ENCODE data around the gene MVB12B.

Gene MVB12B

GRCh38 chr9:126393876-126394275 is 67.2 kb downstream of the MVB12B start:
- Histone ChIP-seq H3K79me2 (ENCODE audit: control insufficient read depth, insufficient read depth, low read length, poor library complexity) (no peaks in the 10 kb centered on the region), H3K18ac (ENCODE audit: low read length) (no peak overlapping the region), H2BK120ac (ENCODE audit: insufficient read depth, low read length, poor library complexity) (no peak overlapping the region), H3K4me3 (ENCODE audit: low read depth, low read length) (no peak overlapping the region), H3K4me1 (ENCODE audit: control insufficient read depth in 1 of 2, insufficient read depth in 2 of 2, low read length in 2 of 2) (peaks cover 1 to 4% of the 10 kb centered on the region in 2 experiments), H2BK12ac (ENCODE audit: low read length) (no peak overlapping the region), H4K12ac (ENCODE audit: low read depth, low read length) (no peak overlapping the region), H4K91ac (ENCODE audit: low read depth, low read length) (no peak overlapping the region), H3K4ac (ENCODE audit: low read depth, low read length) (no peak overlapping the region), H4K8ac (ENCODE audit: low read depth, low read length) (no peak overlapping the region), H3K9me3 (ENCODE audit: insufficient read depth, low read depth, low read length) (no peaks in the 10 kb centered on the region), H3K14ac (ENCODE audit: low read length) (no peak overlapping the region), H2BK5ac (ENCODE audit: low read depth, low read length, poor library complexity) (no peak overlapping the region), H3K36me3 (ENCODE audit: control insufficient read depth in 1 of 2, insufficient read depth in 2 of 2, low read length in 2 of 2) (peaks cover 25 to 36% of the 10 kb centered on the region in 2 experiments), H3K27me3 (ENCODE audit: insufficient read depth, low read length) (no peaks in the 10 kb centered on the region), H3K23ac (ENCODE audit: low read length) (no peak overlapping the region), H3K4me2 (ENCODE audit: low read length) (no peak overlapping the region), H3K9ac (ENCODE audit: low read length) (no peak overlapping the region), H2AFZ (ENCODE audit: insufficient read depth, low read length, poor library complexity) (no peak overlapping the region), H3K79me1 (ENCODE audit: low read length) (no peaks in the 10 kb centered on the region), H3K27ac (ENCODE audit: low read depth, low read length) (no peak overlapping the region), H2AK5ac (ENCODE audit: low read length) (no peak overlapping the region)
- peak; percentile 17 to 25 for DNase-seq
- WGBS (ENCODE audit: extremely low coverage, insufficient coverage, insufficient read length): no CpG with 5 or more reads among the region's 6 CpGs

- no peak overlapping the region for H3K9ac ChIP-seq (ENCODE audit: low read length)
- H2BK120ac ChIP-seq (ENCODE audit: insufficient read depth, low read length, poor library complexity): no peak overlapping the region
- no peak overlapping the region for H3K18ac ChIP-seq (ENCODE audit: low read length)
- H3K79me2 ChIP-seq (ENCODE audit: control insufficient read depth, insufficient read depth, low read length, poor library complexity): no peaks in the 10 kb centered on the region
- no peaks in the 10 kb centered on the region for H3K27me3 ChIP-seq (ENCODE audit: insufficient read depth, low read length)
- H3K27ac ChIP-seq (ENCODE audit: low read depth, low read length): no peak overlapping the region
- H2AK5ac ChIP-seq (ENCODE audit: low read length): no peak overlapping the region
- peaks cover 33 to 43% of the 10 kb centered on the region in 2 experiments for H3K36me3 ChIP-seq (ENCODE audit: control insufficient read depth in 1 of 2, insufficient read depth in 2 of 2, low read length in 2 of 2)
- H2AFZ ChIP-seq (ENCODE audit: insufficient read depth, low read length, poor library complexity): no peak overlapping the region
- no peak overlapping the region for H4K8ac ChIP-seq (ENCODE audit: low read depth, low read length)
- H4K91ac ChIP-seq (ENCODE audit: low read depth, low read length): no peak overlapping the region
- no peaks in the 10 kb centered on the region for H3K79me1 ChIP-seq (ENCODE audit: low read length)
- no peak overlapping the region for H2BK12ac ChIP-seq (ENCODE audit: low read length)
- no peaks in the 10 kb centered on the region for H3K9me3 ChIP-seq (ENCODE audit: insufficient read depth, low read depth, low read length)
- H4K12ac ChIP-seq (ENCODE audit: low read depth, low read length): no peak overlapping the region
- H3K23ac ChIP-seq (ENCODE audit: low read length): no peak overlapping the region
- no CpG with 5 or more reads among the region's 9 CpGs for WGBS (ENCODE audit: extremely low coverage, insufficient coverage, insufficient read length)
- H2BK5ac ChIP-seq (ENCODE audit: low read depth, low read length, poor library complexity): no peak overlapping the region
- no peak overlapping the region for H3K14ac ChIP-seq (ENCODE audit: low read length)
- no peak overlapping the region for H3K4me3 ChIP-seq (ENCODE audit: low read depth, low read length)
- no peak overlapping the region for H3K4ac ChIP-seq (ENCODE audit: low read depth, low read length)
- H3K4me2 ChIP-seq (ENCODE audit: low read length): no peak overlapping the region
- no peak for DNase-seq
- peaks cover 0 to 4% of the 10 kb centered on the region in 2 experiments for H3K4me1 ChIP-seq (ENCODE audit: control insufficient read depth in 1 of 2, insufficient read depth in 2 of 2, low read length in 2 of 2)
Observed at GRCh38 chr9:126394802-126395201, 68.2 kb downstream of the MVB12B start.

- Histone ChIP-seq H3K23ac (ENCODE audit: low read length) (no peak overlapping the region), H2BK120ac (ENCODE audit: insufficient read depth, low read length, poor library complexity) (no peak overlapping the region), H3K4me3 (ENCODE audit: low read depth, low read length) (no peak overlapping the region), H3K9me3 (ENCODE audit: insufficient read depth, low read depth, low read length) (no peaks in the 10 kb centered on the region), H2AK5ac (ENCODE audit: low read length) (no peak overlapping the region), H3K27me3 (ENCODE audit: insufficient read depth, low read length) (no peaks in the 10 kb centered on the region), H3K9ac (ENCODE audit: low read length) (no peak overlapping the region), H3K79me2 (ENCODE audit: control insufficient read depth, insufficient read depth, low read length, poor library complexity) (no peaks in the 10 kb centered on the region), H3K36me3 (ENCODE audit: control insufficient read depth in 1 of 2, insufficient read depth in 2 of 2, low read length in 2 of 2) (peaks cover 38 to 48% of the 10 kb centered on the region in 2 experiments), H3K79me1 (ENCODE audit: low read length) (no peaks in the 10 kb centered on the region), H2AFZ (ENCODE audit: insufficient read depth, low read length, poor library complexity) (no peak overlapping the region), H3K27ac (ENCODE audit: low read depth, low read length) (no peak overlapping the region), H3K14ac (ENCODE audit: low read length) (no peak overlapping the region), H2BK5ac (ENCODE audit: low read depth, low read length, poor library complexity) (no peak overlapping the region), H3K4me2 (ENCODE audit: low read length) (no peak overlapping the region), H4K12ac (ENCODE audit: low read depth, low read length) (no peak overlapping the region), H2BK12ac (ENCODE audit: low read length) (no peak overlapping the region), H4K91ac (ENCODE audit: low read depth, low read length) (no peak overlapping the region), H3K4ac (ENCODE audit: low read depth, low read length) (no peak overlapping the region), H4K8ac (ENCODE audit: low read depth, low read length) (no peak overlapping the region), H3K4me1 (ENCODE audit: control insufficient read depth in 1 of 2, insufficient read depth in 2 of 2, low read length in 2 of 2) (peaks cover 0 to 4% of the 10 kb centered on the region in 2 experiments), H3K18ac (ENCODE audit: low read length) (no peak overlapping the region)
- DNase-seq: no peak
- no CpG with 5 or more reads among the region's 7 CpGs for WGBS (ENCODE audit: extremely low coverage, insufficient coverage, insufficient read length)
Observed at GRCh38 chr9:126395439-126396212, 69.0 kb downstream of the MVB12B start.

GRCh38 chr9:126397056-126397455 is 70.4 kb downstream of the MVB12B start:
- H3K27ac ChIP-seq (ENCODE audit: low read depth, low read length): no peak overlapping the region
- H4K8ac ChIP-seq (ENCODE audit: low read depth, low read length): no peak overlapping the region
- no peaks in the 10 kb centered on the region for H3K9me3 ChIP-seq (ENCODE audit: insufficient read depth, low read depth, low read length)
- H2BK5ac ChIP-seq (ENCODE audit: low read depth, low read length, poor library complexity): no peak overlapping the region
- no peak for DNase-seq
- no peak overlapping the region for H2BK12ac ChIP-seq (ENCODE audit: low read length)
- H3K79me2 ChIP-seq (ENCODE audit: control insufficient read depth, insufficient read depth, low read length, poor library complexity): no peaks in the 10 kb centered on the region
- H4K91ac ChIP-seq (ENCODE audit: low read depth, low read length): no peak overlapping the region
- no peak overlapping the region for H3K23ac ChIP-seq (ENCODE audit: low read length)
- no peak overlapping the region for H3K4ac ChIP-seq (ENCODE audit: low read depth, low read length)
- no peak overlapping the region for H4K12ac ChIP-seq (ENCODE audit: low read depth, low read length)
- no peak overlapping the region for H3K4me3 ChIP-seq (ENCODE audit: low read depth, low read length)
- H3K36me3 ChIP-seq (ENCODE audit: control insufficient read depth in 1 of 2, insufficient read depth in 2 of 2, low read length in 2 of 2): peaks cover 45 to 52% of the 10 kb centered on the region in 2 experiments
- H2AFZ ChIP-seq (ENCODE audit: insufficient read depth, low read length, poor library complexity): no peak overlapping the region
- no peaks in the 10 kb centered on the region for H3K79me1 ChIP-seq (ENCODE audit: low read length)
- H3K4me2 ChIP-seq (ENCODE audit: low read length): no peak overlapping the region
- WGBS (ENCODE audit: extremely low coverage, insufficient coverage, insufficient read length): no CpG with 5 or more reads among the region's 5 CpGs
- no peaks in the 10 kb centered on the region for H3K27me3 ChIP-seq (ENCODE audit: insufficient read depth, low read length)
- H2AK5ac ChIP-seq (ENCODE audit: low read length): no peak overlapping the region
- H3K9ac ChIP-seq (ENCODE audit: low read length): no peak overlapping the region
- no peak overlapping the region for H2BK120ac ChIP-seq (ENCODE audit: insufficient read depth, low read length, poor library complexity)
- H3K4me1 ChIP-seq (ENCODE audit: control insufficient read depth in 1 of 2, insufficient read depth in 2 of 2, low read length in 2 of 2): peaks cover 0 to 4% of the 10 kb centered on the region in 2 experiments
- no peak overlapping the region for H3K18ac ChIP-seq (ENCODE audit: low read length)
- no peak overlapping the region for H3K14ac ChIP-seq (ENCODE audit: low read length)
